K562 (cell line): ENCODE results near the gene LDLRAD3. TPM values are rescaled to one million over a fixed set of nuclear protein-coding genes. Genes with fewer than 3 reads are reported as not detected.

Experiments used
- CBFA2T3 ChIP-seq: fragments of 450-650 bp; IDR thresholded peaks from 2 replicates; pipeline ENCODE4 v1.6.1; 2017
- CREB1 ChIP-seq, 2 experiments: sonication (generic) in 1 of 2; formaldehyde crosslinking in 1 of 2; IDR thresholded peaks; 2 replicates each; pipeline versions ENCODE4 v1.6.1 to v1.8.0; 2012 to 2022; ENCODE audit warnings: inconsistent platforms in 1 of 2, mild to moderate bottlenecking in 1 of 2, missing genetic modification reagents in 1 of 2, moderate library complexity in 1 of 2
- KDM1A ChIP-seq, 2 experiments: fragments of 450-650 bp; IDR thresholded peaks; 2 replicates each; pipeline ENCODE4 v1.6.1; 2016; ENCODE audit warnings: mild to moderate bottlenecking in 2 of 2
- MAZ ChIP-seq, 2 experiments: fragments of 450-650 bp in 1 of 2; sonication (generic) in 1 of 2; formaldehyde crosslinking; IDR thresholded peaks in 1 of 2; conservative IDR thresholded peaks in 1 of 2; 2 replicates each; pipeline versions ENCODE4 v1.4.0 to v1.5.0; 2020; ENCODE audit warnings: mild to moderate bottlenecking in 1 of 2, missing genetic modification reagents in 1 of 2
- MCM5 ChIP-seq: fragments of 450-650 bp; IDR thresholded peaks from 2 replicates; pipeline ENCODE4 v1.6.1; 2016; ENCODE audit warnings: low read depth
- MEIS2 ChIP-seq: fragments of 450-650 bp; IDR thresholded peaks from 2 replicates; pipeline ENCODE4 v1.6.1; 2014; ENCODE audit warnings: mild to moderate bottlenecking; ENCODE audit not compliant: partially characterized antibody
- NFE2L1 ChIP-seq: fragments of 450-650 bp; IDR thresholded peaks from 2 replicates; pipeline ENCODE4 v1.6.1; 2016; ENCODE audit warnings: missing genetic modification characterization, low read depth, mild to moderate bottlenecking, missing compliant biosample characterization, moderate library complexity, borderline replicate concordance
- PHB ChIP-seq: fragments of 250-450 bp; sonication (Bioruptor Pico); IDR thresholded peaks from 2 replicates; pipeline ENCODE4 v1.5.0; 2021
- RBM22 ChIP-seq: fragments of 200-400 bp; formaldehyde crosslinking; IDR thresholded peaks from 2 replicates; pipeline ENCODE4 v1.6.1; 2018; ENCODE audit warnings: low read length, low read depth; ENCODE audit not compliant: poor library complexity, severe bottlenecking
- RBM34 ChIP-seq: fragments of 200-400 bp; formaldehyde crosslinking; IDR thresholded peaks from 2 replicates; pipeline ENCODE4 v1.6.1; 2018; ENCODE audit warnings: low read length, borderline replicate concordance; ENCODE audit not compliant: insufficient read depth
- SIN3B ChIP-seq: fragments of 450-650 bp; IDR thresholded peaks from 2 replicates; pipeline ENCODE4 v1.6.1; 2017; ENCODE audit warnings: low read depth, mild to moderate bottlenecking, moderate library complexity
- polyA plus RNA-seq, 8 experiments: library from polyadenylated mRNA; depleted of rRNA in 4 of 8; stranded (reverse) in 5 of 8; unstranded in 3 of 8; fragments of >200 nt; fragmentation: Nextera tagmentation in 2 of 8; fragmentation: Illumina TruSeq in 1 of 8; extraction: Ambion mirVana in 2 of 8; extraction: Trizol in 1 of 8; gene quantifications; 2 replicates each; pipeline versions ENCODE4 v1.2.1 to v1.2.3, GENCODE V29; 2011 to 2014; ENCODE audit warnings: inconsistent platforms in 1 of 8, missing spikeins in 1 of 8
- total RNA-seq, 7 experiments: library from RNA; depleted of rRNA in 6 of 7; stranded (reverse); fragments of >200 nt in 6 of 7; fragmentation: Illumina TruSeq in 2 of 7; extraction: Trizol in 2 of 7; gene quantifications; 2 replicates each; pipeline versions ENCODE4 v1.2.1 to v1.2.3, GENCODE V29; 2011 to 2021; ENCODE audit warnings: low replicate concordance in 1 of 7
- TF ChIP-seq, protein P1 (sequence below), 2 experiments: fragments of 450-650 bp; IDR thresholded peaks; 2 replicates each; pipeline ENCODE4 v1.6.1; 2016; ENCODE audit warnings: mild to moderate bottlenecking in 2 of 2, borderline replicate concordance in 1 of 2, low read depth in 1 of 2, moderate library complexity in 1 of 2

LDLRAD3 gene
- total and polyA plus RNA-seq, 9 of the 15 experiments (the other 6 are each of a cell fraction or from before 2014, with no cell fraction given) = 0.73 to 7.2 (median 3.5) TPM

DNA sequence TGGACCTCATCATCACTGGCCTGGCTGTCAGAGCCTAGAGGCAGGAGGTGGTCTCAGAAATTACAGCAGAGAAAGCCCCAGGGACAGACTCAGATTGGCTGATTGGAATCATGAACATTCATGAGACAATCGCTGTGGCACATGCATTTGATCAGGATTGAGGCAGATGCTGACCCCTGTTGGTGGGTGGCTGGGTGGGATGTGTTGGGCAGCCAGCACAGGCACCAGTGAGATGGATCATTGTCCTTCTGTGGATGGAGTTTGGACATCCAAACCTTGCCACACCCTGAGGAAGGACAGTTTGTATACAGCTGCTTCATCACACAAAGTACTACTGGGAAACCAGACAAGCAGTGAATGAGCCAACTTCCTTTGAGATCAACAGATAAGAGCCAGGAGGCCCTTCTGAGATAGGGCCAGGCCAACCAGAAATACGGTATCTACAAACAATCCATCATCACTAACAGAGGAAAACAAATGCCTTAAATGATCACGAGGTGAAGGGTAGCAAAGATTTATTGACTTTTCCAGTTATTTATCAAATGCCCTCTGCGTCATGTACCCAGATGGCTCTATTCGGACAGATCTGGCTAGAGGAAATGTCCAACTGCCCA, 328.0 kb downstream of the LDLRAD3 start (continued):
- TF ChIP-seq MEIS2 (peak; percentile 66), NFE2L1 (no peak), MAZ (CRISPR knock-in tag; conservative IDR thresholded peaks at IDR 0.05 in 1 of 2, IDR thresholded peaks at IDR 0.05 in 1 of 2) (no peak), MCM5 (no peak), KDM1A (IDR thresholded peaks at IDR 0.05) (no peak), RBM22 (no peak), RBM34 (no peak), PHB (CRISPR knock-in tag) (no peak), SIN3B (no peak), CREB1 (IDR thresholded peaks at IDR 0.05) (no peak), CREB1 (CRISPR knock-in tag; IDR thresholded peaks at IDR 0.05) (no peak), CBFA2T3 (0 out of 2 replicates have a peak, but pooled peaks have one; percentile 12)
- TF ChIP-seq, protein P1, sequence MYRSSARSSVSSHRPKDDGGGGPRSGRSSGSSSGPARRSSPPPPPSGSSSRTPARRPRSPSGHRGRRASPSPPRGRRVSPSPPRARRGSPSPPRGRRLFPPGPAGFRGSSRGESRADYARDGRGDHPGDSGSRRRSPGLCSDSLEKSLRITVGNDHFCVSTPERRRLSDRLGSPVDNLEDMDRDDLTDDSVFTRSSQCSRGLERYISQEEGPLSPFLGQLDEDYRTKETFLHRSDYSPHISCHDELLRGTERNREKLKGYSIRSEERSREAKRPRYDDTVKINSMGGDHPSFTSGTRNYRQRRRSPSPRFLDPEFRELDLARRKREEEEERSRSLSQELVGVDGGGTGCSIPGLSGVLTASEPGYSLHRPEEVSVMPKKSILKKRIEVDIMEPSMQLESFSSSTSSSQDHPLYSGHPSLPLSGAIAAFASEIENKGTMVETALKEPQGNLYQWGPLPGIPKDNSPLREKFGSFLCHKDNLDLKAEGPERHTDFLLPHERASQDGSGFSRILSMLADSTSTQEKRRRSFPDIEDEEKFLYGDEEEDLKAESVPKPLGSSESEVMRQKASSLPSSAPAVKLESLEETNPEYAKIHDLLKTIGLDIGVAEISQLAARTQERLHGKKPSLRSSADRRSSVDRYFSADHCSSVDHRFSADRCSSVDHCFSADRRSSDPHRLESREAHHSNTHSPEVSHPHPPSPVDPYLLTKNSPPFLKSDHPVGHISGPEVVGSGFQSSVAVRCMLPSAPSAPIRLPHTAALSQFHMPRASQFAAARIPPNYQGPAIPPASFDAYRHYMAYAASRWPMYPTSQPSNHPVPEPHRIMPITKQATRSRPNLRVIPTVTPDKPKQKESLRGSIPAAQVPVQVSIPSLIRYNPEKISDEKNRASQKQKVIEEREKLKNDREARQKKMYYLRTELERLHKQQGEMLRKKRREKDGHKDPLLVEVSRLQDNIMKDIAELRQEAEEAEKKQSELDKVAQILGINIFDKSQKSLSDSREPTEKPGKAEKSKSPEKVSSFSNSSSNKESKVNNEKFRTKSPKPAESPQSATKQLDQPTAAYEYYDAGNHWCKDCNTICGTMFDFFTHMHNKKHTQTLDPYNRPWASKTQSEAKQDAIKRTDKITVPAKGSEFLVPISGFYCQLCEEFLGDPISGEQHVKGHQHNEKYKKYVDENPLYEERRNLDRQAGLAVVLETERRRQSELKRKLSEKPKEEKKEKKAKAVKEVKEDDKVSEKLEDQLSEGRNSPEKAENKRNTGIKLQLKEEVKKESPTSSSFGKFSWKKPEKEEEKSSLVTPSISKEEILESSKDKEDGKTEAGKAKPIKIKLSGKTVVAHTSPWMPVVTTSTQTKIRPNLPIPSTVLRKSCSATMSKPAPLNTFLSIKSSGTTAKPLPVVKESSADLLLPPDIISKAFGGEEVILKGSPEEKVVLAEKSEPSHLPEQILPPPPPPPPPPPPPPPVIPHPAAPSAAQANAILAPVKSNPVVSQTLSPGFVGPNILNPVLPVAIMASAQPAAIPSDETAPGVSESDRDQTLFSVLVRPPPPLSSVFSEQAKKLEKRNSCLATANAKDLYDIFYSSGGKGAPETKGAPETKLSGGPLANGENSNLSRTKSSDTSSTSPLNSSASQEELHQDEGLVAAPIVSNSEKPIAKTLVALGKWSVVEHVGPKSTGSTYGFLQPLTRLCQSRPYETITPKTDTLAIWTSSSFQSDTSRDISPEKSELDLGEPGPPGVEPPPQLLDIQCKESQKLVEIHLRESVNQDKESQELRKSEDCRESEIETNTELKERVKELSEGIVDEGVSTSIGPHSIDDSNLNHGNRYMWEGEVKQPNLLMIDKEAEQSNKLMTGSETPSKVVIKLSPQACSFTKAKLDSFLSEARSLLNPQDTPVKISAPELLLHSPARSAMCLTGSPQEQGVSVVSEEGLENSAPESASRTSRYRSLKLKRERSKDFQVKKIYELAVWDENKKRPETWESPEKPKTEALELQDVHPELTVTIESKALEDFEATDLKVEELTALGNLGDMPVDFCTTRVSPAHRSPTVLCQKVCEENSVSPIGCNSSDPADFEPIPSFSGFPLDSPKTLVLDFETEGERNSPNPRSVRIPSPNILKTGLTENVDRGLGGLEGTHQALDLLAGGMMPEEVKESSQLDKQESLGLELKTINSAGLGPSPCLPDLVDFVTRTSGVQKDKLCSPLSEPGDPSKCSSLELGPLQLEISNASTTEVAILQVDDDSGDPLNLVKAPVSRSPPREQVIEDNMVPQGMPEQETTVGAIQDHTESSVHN (IDR thresholded peaks at IDR 0.05; ENCODE audit: borderline replicate concordance in 1 of 2, low read depth in 1 of 2) = no peak
